Calu3 (cell line): ENCODE data around the gene CDC14A. TPM values are rescaled to one million over a fixed set of nuclear protein-coding genes. Genes with fewer than 3 reads are reported as not detected.
A peak's percentile ranks its signal among the peaks of the same experiment; 100 is the strongest.

ENCODE experiments used
- BruUV-seq: library from RNA; stranded (reverse); fragments of 400-500 nt; replicated peaks from 2 replicates; lab custom pipeline; 2021; lab: Mats Ljungman, UMichigan
- CTCF ChIA-PET: fragments of 300-600 bp; sonication (Branson Sonifier 250); formaldehyde crosslinking; loops from one replicate; lab custom pipeline; 2022; ENCODE audit warnings: antibody characterized with exemption; lab: Charles Lee
- DNase-seq: peaks from one replicate; pipeline ENCODE4 v3.0.0; 2022
- H3K27ac Mint-ChIP-seq: one replicate; pipeline ENCODE4 v1.8.0; 2022; ENCODE audit warnings: mixed read lengths; ENCODE audit not compliant: unreplicated experiment
- H3K27me3 Mint-ChIP-seq: one replicate; pipeline ENCODE4 v1.8.0; 2022; ENCODE audit warnings: mixed read lengths; ENCODE audit not compliant: unreplicated experiment
- H3K36me3 Mint-ChIP-seq: one replicate; pipeline ENCODE4 v1.8.0; 2022; ENCODE audit warnings: mild to moderate bottlenecking, moderate library complexity, mixed read lengths; ENCODE audit not compliant: insufficient read depth, unreplicated experiment
- H3K4me1 Mint-ChIP-seq: one replicate; pipeline ENCODE4 v1.8.0; 2022; ENCODE audit warnings: mild to moderate bottlenecking, low read depth, mixed read lengths; ENCODE audit not compliant: unreplicated experiment
- H3K4me3 Mint-ChIP-seq: one replicate; pipeline ENCODE4 v1.8.0; 2022; ENCODE audit warnings: mild to moderate bottlenecking, low read depth, moderate library complexity, mixed read lengths; ENCODE audit not compliant: unreplicated experiment
- H3K9me3 Mint-ChIP-seq: one replicate; pipeline ENCODE4 v1.8.0; 2022; ENCODE audit warnings: low read depth, mixed read lengths; ENCODE audit not compliant: unreplicated experiment
- intact Hi-C: fragments of 100-400 bp; cut with micrococcal nuclease; formaldehyde crosslinking; loops from one replicate; pipeline ENCODE4 v1.10.0; 2022; ENCODE audit not compliant: unreplicated experiment
- total RNA-seq: library from RNA; stranded (reverse); gene quantifications from 2 replicates; pipeline ENCODE4 v1.2.3, GENCODE V29; 2022
- TF ChIP-seq, protein P1 (sequence below): fragments of 200-600 bp; IDR thresholded peaks from one replicate; pipeline ENCODE4 v1.8.0; 2022; ENCODE audit warnings: antibody characterized with exemption; ENCODE audit not compliant: unreplicated experiment

CDC14A gene
- total RNA-seq, 1 experiment from 2014 or later = 8.5 TPM

DNA sequence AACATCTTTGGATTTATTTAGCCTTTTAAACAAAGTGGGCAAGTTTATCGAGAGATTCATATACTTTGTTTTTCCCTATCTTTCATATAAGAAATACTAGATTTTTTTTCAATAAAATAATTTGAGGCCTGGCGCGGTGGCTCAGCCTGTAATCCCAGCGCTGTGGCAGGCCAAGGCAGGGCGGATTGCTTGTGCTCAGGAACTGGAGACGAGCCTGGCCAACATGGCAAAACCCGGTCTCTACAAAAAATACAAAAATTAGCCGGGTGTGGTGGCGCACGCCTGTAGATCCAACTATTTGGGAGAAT lies 1.6 kb upstream of the CDC14A start:
- peak overlapping the region; percentile 91 for H3K4me3 Mint-ChIP-seq
- peaks cover 23% of the 10 kb centered on the region for H3K4me1 Mint-ChIP-seq
- H3K9me3 Mint-ChIP-seq = no peaks in the 10 kb centered on the region
- CTCF ChIA-PET = no interaction called here
- DNase-seq = no peak
- TF ChIP-seq, protein P1, sequence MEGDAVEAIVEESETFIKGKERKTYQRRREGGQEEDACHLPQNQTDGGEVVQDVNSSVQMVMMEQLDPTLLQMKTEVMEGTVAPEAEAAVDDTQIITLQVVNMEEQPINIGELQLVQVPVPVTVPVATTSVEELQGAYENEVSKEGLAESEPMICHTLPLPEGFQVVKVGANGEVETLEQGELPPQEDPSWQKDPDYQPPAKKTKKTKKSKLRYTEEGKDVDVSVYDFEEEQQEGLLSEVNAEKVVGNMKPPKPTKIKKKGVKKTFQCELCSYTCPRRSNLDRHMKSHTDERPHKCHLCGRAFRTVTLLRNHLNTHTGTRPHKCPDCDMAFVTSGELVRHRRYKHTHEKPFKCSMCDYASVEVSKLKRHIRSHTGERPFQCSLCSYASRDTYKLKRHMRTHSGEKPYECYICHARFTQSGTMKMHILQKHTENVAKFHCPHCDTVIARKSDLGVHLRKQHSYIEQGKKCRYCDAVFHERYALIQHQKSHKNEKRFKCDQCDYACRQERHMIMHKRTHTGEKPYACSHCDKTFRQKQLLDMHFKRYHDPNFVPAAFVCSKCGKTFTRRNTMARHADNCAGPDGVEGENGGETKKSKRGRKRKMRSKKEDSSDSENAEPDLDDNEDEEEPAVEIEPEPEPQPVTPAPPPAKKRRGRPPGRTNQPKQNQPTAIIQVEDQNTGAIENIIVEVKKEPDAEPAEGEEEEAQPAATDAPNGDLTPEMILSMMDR = no peak
- peaks cover 34% of the 10 kb centered on the region for H3K36me3 Mint-ChIP-seq
- no peaks in the 10 kb centered on the region for H3K27me3 Mint-ChIP-seq
- intact Hi-C loops = loop anchor here (5.0 kb wide), 3 partner anchors 73 to 543 kb away; no protein-coding TSS in a partner anchor
- peak overlapping the region; percentile 92 for H3K27ac Mint-ChIP-seq
- BruUV-seq = no TSS peak

DNA sequence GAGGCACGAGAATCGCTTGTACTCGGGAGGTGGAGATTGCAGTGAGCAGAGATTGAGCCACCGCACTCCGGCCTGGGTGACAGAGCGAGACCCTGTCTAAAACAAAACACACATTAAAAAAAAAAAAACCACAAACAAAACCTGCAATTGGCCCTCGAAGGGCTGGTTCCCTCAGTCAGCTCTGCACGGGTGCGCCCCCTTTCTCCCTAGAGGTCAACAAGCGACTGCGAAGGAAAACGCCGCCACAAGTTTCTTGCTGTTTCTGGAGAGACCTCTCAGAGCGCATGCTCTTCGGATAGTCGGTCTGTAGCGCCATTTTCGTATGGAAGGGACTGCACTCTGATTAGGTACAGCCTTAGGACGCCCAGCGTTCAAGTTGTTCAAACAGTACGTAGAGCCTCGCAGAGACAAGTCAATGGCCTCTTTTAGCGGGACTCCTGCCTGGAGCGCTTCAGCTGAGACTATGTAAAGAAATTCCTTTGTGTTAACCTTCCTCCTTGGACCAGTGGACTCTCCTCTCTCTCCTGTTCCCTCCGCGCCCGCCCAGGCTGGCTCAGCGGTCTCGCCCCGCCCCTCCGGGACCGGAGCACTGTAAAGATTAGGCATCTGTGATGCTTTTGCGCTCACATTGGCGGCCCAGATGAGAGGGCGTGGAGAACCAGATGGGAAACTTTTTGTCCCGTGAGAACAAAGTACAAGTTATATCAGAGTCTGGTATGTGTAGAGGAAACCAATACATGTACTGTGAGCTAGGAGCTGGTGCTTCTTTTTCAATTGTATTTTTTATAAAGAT lies 1.0 kb upstream of the CDC14A start:
- TF ChIP-seq, protein P1 = peak; percentile 34
- H3K27ac Mint-ChIP-seq = peak overlapping the region; percentile 92
- H3K36me3 Mint-ChIP-seq = peaks cover 34% of the 10 kb centered on the region
- no peaks in the 10 kb centered on the region for H3K27me3 Mint-ChIP-seq
- peak; percentile 84 for DNase-seq
- intact Hi-C loops = loop anchor here (5.0 kb wide), 3 partner anchors 74 to 544 kb away; no protein-coding TSS in a partner anchor
- H3K4me3 Mint-ChIP-seq = peak overlapping the region; percentile 91
- H3K4me1 Mint-ChIP-seq = peaks cover 24% of the 10 kb centered on the region
- CTCF ChIA-PET = no interaction called here
- no peaks in the 10 kb centered on the region for H3K9me3 Mint-ChIP-seq
- TSS peak; percentile 91 for BruUV-seq

DNA sequence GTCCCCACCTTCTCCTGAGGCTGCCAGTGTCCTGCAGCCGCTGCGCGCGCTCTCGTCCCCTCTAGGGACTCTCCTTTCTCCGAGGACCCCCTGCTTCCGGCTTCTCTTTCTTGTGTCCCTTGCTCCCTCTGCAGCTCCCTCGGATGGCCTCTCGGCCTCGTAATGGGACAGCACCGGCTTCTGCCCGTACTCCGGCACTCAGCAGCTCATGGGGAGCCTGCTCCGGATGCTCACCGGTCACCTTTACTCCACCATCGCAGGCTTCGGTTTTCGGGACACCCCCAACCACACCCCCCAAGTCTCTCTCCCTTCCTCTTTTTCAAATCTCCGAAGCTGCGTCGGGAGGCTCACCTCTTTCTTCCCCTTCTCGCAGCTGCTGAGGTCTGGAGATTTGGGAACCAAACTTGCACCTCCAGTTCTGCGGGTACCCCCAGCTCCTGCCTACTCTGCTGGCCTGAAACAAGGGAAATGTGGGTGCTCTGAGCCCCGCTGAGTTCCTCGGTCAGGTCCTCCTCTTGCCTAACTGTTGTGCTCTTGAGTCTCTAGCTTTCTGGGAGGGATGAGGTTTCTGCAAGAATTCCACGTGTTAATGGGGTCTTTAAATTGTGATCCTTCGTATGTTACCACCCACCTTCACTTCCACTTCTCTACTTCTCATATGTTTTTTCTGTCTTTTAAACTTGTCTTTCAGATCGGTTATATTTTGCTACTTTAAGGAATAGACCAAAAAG lies 930 bp downstream of the CDC14A start:
- TF ChIP-seq, protein P1 = no peak
- Mint-ChIP-seq H3K4me3 (peak overlapping the region; percentile 91), H3K4me1 (peaks cover 24% of the 10 kb centered on the region), H3K36me3 (peaks cover 34% of the 10 kb centered on the region), H3K27me3 (no peaks in the 10 kb centered on the region), H3K9me3 (no peaks in the 10 kb centered on the region), H3K27ac (peak overlapping the region; percentile 71)
- intact Hi-C loops = loop anchor here (5.0 kb wide), 3 partner anchors 76 to 546 kb away; no protein-coding TSS in a partner anchor
- BruUV-seq = no TSS peak
- CTCF ChIA-PET = interaction anchor here (0.9 to 1.2 kb wide), 2 partner anchors 87 to 106 kb away, joined by 3 read pairs; partner anchors contain the start of gene RTCA
- peak; percentile 18 for DNase-seq

DNA sequence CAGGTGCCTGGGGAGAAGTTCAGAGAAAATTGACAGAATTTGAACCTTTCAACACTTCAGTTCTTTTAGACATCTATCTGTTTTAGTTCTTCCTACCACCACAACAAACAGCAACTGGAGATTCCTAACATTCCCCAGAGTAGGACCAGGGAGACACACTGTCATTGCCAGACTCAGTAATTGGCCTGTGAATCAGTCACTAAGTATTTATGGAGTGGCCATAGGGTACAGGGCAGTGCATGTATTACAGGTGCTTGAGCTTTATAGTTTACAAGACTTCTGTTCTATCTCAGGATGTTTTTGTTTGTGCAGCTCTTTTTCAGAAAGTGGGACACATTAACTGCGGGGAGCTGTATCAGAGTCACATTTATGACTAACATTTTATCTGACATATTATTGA lies 1.7 kb downstream of the CDC14A start:
- intact Hi-C loops = loop anchor here (5.0 kb wide), 3 partner anchors 77 to 547 kb away; no protein-coding TSS in a partner anchor
- no peaks in the 10 kb centered on the region for H3K9me3 Mint-ChIP-seq
- H3K27ac Mint-ChIP-seq = peak overlapping the region; percentile 71
- DNase-seq = peak; percentile 2
- peaks cover 24% of the 10 kb centered on the region for H3K4me1 Mint-ChIP-seq
- no peaks in the 10 kb centered on the region for H3K27me3 Mint-ChIP-seq
- TF ChIP-seq, protein P1 = no peak
- peaks cover 34% of the 10 kb centered on the region for H3K36me3 Mint-ChIP-seq
- H3K4me3 Mint-ChIP-seq = peak overlapping the region; percentile 91
- BruUV-seq = TSS peak; percentile 66
- CTCF ChIA-PET = no interaction called here
